Left renal cortex interstitium (tissue), 4 donors: ENCODE results near the gene CYP4F12. TPM values are rescaled to one million over a fixed set of nuclear protein-coding genes. Genes with fewer than 3 reads are reported as not detected.

Source experiments
- DNase-seq, 4 donors: peaks; one replicate each; pipeline ENCODE4 v3.0.0-alpha.2; 2013; ENCODE audit warnings: low read depth in 4 of 4, low spot score in 2 of 4, missing footprints in 1 of 4
- polyA plus RNA-seq, 4 donors: library from polyadenylated mRNA; unstranded; fragments of 120-200 nt; gene quantifications; one replicate each; pipeline ENCODE4 v1.2.1, GENCODE V29; 2013; ENCODE audit not compliant: insufficient read length in 4 of 4

Gene CYP4F12
- polyA plus RNA-seq, 4 donors, result 0.41 to 2.0 (median 0.67) TPM

DNA sequence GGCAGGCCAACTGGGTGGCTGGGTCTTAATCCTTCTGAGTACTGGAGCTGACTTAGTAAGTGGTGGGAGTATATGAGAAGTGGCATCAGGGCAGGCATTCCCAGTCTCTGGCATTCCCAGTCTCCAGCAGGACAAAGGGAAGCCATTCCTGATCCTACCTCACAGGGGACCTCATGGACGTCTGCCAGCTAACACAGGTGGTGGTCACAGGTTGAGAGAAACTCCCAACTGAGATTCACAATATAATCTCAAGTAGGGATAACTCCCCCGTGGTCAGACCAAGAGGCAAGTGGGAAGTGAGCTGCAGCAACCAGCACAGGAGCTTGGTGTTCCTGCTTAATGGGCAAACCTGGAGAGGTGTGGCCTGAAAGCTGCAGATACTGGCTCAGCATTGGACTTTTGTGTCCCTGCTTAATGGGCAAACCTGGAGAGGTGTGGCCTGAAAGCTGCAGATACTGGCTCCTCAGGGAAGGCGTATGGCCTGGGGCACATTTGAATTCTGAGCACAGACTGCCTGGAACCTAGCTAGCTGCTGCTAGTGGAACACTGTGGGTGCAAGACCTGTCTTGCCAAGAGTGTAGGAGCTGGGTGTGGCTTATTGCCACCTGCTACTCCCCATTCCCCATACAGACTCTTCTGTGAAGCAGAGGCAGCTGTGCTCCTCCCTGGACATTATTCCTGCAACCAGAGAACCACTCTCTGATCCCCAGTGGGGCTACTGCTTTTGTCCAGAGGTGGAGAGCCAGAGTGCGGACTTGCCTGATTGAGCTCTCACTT, 29.1 kb downstream of the CYP4F12 start:
- DNase-seq, result no peak

DNA sequence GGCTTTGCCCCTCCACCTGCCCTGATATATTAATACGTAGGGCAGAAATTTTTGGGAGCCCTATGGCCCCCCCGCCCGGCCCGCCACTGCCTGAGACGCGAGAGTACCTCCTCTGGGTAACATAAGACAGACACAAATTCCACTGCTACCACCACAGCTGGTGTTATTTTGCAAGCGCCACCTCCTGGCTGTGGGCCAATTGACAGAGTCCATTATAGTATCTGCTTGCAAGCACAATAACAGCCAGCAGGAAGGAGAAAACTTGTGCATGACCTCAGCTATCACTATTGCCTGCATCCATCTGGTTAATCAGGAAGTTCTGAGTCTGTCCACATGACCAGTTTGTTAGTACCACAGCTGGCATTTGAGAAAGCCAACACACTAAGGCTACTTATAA, 29.6 kb downstream of the CYP4F12 start:
- DNase-seq, result peak in 1 of 4 donors; percentile 12

DNA sequence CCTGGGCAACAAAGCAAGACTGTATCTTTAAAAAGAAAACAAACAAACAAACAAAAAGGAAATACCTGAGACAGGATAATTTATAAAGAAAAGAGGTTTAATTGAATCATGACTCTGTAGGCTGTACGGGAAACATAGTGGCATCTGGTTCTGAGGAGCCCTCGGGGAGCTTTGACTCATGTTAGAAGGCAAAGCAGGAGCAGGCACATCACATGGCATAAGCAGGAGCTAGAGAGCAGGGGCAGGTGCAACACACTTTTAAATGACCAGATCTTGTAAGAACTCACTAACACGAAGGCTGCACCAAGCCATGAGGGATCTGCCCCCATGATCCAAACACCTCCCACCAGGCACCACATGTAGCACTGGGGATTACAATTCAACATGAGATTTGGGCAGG, 41.8 kb downstream of the CYP4F12 start:
- no peak for DNase-seq

DNA sequence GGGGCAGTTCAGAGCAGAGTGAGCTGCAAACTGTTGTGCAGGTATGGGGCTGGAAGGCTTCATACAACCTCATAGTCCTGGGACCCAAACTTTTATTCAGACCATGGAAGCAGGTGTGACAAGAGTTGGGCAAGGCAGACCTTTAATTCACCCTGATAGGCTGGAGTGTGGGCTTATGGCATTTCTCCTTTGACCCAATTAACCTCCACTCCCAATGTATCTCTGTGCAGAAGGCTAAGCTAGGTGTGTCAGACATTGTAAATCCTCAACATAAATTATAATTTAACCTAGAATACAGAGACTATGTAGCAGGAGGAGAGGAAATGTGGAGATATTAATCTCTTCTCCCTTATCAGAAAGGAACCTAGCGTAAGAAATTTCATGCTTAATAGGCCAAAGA, 42.8 kb downstream of the CYP4F12 start:
- DNase-seq, result no peak

DNA sequence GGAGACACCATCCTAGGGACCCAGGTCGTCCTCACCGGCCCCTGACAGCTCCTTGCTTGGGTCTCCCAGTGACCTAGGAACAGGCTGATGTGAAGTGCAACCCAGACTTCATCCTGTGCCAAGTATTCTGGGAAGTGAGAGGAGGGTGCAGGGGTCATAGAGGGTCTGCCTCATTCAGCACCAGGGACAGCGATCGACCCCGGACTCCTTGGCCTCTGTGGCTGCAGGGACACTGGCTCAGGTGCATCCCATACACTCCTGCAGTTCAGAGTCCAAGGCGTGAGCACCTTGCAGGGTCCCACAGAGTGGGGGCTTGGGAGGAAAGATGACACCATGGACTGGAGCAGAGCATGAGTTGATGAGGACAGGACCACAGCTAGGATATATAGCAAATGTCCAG, 44.9 kb downstream of the CYP4F12 start:
- no peak for DNase-seq

DNA sequence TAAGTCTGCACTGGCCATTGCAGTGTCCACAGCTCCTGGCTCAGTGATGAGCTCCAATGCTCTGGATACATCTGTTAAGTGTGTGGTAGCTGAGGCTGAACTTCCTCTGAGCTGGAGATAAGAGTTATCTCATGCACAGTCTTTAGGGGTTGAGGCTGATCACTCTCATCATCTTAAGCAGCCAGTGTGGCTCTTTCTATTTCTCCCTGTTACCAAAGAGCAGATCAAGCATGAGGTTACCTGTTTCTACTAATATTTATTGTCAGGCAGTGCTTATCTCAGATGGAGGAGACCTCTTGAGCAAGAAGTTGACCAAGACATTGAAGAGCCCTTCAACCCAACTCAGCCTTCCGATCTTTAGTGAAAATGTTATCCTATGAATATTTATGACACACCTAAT, 48.4 kb downstream of the CYP4F12 start:
- no peak for DNase-seq

DNA sequence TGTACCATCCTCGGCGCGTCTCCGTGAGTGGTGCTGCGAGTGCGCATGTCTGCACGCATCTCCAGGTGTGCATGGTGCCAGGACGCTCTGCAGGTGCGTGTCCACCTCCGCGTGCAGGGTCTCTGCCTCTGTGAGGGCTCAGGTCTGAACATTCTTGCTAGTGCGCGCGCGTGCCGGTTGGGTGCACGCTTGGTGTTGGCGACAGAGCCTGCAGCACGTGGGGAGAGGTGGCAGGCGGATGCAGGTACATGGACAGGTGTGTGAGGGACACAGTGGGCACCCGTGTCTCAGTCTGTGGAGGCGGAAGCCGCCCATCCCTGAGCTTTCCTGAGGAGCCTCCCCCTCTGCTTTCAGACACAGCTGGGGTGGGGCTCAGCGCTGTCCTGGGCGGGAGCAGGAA, 50.1 kb downstream of the CYP4F12 start:
- no peak for DNase-seq

DNA sequence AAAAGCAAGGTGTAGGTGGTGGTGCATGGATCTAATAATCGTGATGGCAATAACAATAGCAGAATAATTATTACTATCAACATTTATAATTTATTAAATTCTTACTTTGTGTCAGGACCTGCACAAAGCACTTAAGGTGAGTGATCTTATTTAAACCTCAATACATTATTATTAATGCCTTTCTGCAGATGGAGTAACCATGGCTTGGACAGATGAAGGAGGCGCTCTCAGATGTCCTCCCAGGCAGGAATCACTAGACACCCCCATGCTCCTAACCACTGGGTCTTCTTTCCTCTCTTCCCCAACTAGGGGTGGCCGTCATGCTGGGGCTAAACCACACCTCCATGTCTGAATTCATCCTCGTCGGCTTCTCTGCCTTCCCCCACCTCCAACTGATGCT, 54.8 kb downstream of the CYP4F12 start, which contains the start of gene OR10H2:
Gene OR10H2, plus strand, starts transcription at position 301 of the 400 bp plus-strand sequence. Its CDS starts 20 bp downstream, at position 321.
- no peak for DNase-seq

DNA sequence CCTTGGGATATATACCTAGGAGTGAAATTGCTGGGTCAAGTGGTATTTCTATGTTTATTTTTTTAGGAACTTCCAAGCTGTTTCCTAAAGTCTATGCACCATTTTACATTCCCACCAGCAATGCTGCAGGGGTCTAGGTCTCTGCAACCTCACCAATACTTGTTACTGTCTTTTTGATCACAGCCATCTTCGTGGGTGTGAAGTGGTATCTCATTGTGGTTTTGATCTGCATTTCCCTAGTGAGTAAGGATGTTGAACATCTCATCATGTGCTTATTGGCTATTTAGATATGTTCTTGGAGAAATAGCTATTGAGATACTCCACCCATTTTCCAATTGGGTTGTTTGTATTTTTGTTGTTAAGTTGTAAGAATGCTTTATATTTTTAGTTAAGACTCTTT, 57.7 kb downstream of the CYP4F12 start:
- DNase-seq, result no peak

DNA sequence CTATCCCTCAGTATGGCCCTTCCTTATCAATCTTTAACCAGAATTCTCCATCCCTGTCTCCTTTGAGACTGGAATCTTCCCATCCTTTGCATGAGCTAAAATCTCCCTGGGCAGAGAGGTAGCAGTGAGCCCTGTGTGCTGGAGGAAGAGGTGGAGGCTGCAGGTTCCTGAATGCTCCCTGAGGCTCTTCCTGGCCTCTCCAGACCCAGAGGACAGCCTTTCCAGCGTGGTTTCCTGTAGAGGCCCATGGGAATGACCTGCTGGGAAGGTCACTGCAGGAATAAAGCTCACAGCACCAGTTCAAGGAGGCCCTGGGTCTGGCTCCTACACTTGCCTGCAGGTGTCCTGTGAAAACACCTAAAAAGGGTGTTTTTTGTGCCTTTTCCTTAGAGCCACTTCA, 59.5 kb downstream of the CYP4F12 start:
- no peak for DNase-seq

DNA sequence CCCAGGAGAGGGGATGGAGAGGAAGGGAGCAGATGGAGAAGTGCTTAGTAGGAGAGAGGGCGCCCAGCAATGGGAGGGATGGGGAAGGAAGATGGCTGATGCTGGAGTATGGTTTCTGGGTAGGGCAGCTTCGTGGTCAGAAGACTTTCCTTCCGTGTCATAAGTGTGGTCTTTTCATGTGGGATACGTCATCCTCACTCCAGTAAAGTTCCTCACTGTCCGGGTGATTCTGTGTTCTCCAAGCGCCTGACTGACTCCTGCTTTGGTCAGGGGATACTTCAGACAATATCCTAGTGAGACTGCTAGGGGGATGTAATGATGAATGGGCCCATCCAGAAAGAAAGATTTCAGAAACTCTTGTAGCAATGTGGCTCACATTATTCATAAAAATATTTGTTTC, 61.0 kb downstream of the CYP4F12 start:
- no peak for DNase-seq

DNA sequence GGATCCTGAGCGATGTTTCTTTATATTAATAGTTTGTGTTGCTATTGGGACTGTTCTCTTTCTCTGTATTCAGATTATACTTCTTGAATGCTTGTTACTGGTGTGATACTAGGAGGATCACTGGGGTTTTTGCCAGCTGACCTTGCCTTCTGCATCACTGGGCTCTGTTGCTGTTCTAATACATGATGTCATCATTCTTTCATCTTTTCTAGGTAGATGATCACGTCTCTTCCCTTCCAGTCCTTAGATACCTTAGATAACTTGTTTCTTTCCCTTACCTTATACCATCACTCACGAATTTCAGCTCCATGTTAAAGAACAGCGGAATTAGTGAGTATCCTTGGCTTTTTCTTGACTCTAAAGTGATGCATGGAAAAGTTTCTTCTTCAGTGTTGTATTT, 64.8 kb downstream of the CYP4F12 start, which contains the start of gene OR10H3:
Gene OR10H3, plus strand, starts transcription at position 264 of the 400 bp plus-strand sequence. CDS start 3,408 bp downstream, outside the sequence.
- no peak for DNase-seq

DNA sequence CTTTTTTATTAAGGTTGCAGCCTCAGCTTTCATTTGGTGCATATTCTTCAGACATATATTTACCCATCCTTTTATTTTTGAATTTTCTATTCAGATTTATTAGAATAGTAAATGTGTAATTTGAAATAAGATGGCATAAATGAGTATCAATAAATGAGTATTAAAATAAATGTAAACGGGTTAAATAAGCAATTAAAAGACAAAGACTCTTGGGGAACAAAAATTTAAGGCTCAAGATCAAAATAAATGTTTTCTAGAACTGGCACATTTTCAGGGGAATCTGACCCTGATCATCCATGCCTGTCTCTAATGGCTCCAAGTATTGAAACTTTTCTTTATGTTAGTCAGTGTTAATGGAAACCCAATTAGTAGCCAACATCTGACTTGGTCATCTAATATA, 67.9 kb downstream of the CYP4F12 start:
- no peak for DNase-seq

Other genes starting within 250 kb of the CYP4F12 start
- gene WIZ, start 223.1 kb upstream of the CYP4F12 start, polyA plus RNA-seq, result 10 to 100 TPM; 23.7 to 47.6 (median 38.8) TPM
- gene RASAL3, start 208.5 kb upstream of the CYP4F12 start, polyA plus RNA-seq, result 1 to 10 TPM in 2 of 4 donors, under 1 TPM in 2; 0.79 to 1.6 (median 0.99) TPM
- under 1 TPM in 2 of 4 donors, not detected in 2; 0.05 to 0.11 TPM for gene PGLYRP2, start 193.6 kb upstream of the CYP4F12 start, polyA plus RNA-seq
- under 1 TPM; 0.16 to 0.62 (median 0.24) TPM for gene CYP4F22, start 164.6 kb upstream of the CYP4F12 start, polyA plus RNA-seq
- gene CYP4F8, start 57.9 kb upstream of the CYP4F12 start, polyA plus RNA-seq, result under 1 TPM in 1 of 4 donors, not detected in 3; 0.08 TPM
- gene CYP4F3, start 32.2 kb upstream of the CYP4F12 start, polyA plus RNA-seq, result 1 to 10 TPM in 1 of 4 donors, under 1 TPM in 3; 0.16 to 1.3 (median 0.54) TPM
- gene OR10H2, start 54.9 kb downstream of the CYP4F12 start, polyA plus RNA-seq, result not detected
- gene OR10H3, start 64.9 kb downstream of the CYP4F12 start, polyA plus RNA-seq, result not detected
- under 1 TPM; 0.03 to 0.13 (median 0.08) TPM for gene OR10H5, start 114.6 kb downstream of the CYP4F12 start, polyA plus RNA-seq
- under 1 TPM in 3 of 4 donors, not detected in 1; 0.04 to 0.11 (median 0.05) TPM for gene OR10H1, start 142.6 kb downstream of the CYP4F12 start, polyA plus RNA-seq
- gene CYP4F2, start 225.0 kb downstream of the CYP4F12 start, polyA plus RNA-seq, result under 1 TPM; 0.13 to 0.42 (median 0.30) TPM